GM19240 (cell line): ENCODE results near the gene MYO10.
"Not testable (repeated sequence)": the region's sequence is repeated elsewhere in the genome, so short reads cannot be mapped to it uniquely, and the experiment has no call there.

ENCODE experiments used
- DNase-seq: peaks from one replicate; pipeline ENCODE4 v3.0.0; 2011; ENCODE audit warnings: low spot score; ENCODE audit not compliant: insufficient read length

The MYO10 gene

DNA sequence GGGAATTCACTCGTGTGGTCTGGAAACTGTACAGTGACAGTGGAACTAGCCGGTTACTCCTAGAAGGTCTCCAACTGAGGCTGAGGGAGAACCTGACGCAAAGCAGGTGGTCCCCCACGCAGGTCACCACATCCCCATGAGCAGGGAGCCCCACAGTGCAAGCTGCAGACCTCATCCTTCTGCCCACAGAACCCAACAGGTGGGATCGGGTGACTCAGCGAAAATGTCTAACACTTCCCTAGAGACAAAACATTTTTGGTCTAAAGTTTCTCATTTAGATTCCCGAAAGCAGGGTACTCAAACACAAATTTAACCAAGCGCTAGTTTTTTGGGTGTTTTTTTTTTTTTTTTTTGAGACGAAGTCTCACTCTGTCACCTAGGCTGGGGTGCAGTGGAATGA, 256.9 kb downstream of the MYO10 start:
- no peak for DNase-seq

DNA sequence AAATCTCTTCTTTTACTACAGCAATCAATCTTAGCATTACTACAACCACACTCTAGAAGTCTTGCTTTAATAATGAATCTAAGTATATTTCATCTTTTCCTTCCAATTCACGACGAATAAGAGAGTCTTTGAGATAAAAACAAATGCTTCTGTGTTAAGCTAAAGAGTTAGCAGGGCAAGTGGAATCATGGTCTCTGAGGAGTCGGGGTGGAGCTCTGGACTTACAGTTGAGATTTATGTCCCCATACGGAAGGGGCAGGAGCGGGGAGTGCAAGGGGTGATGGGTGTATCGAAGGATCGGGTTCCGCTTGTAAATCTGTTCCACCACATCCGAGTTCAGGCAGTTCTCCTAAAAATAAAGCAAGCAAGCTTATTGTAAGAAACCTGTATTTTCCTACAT, 260.3 kb downstream of the MYO10 start:
- no peak for DNase-seq

DNA sequence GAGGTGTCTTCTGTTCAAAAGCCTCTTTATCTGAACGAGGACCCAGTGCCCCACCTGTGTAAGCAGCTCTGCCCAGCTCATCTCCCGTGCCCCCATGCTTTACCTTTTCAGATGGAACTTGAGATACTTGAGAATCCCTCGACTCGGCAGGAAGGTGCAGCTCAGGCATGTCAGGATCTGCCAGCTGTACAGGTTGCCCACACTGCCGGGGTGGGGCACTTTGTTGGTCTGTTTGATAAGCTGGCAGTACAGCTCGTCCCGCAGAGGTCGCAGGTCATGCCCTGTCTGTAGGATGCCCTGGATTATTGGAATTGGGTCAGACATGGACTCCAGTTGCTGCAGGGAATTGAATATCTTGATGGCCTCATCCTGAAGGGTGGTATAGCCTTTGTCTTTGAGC, 261.3 kb downstream of the MYO10 start:
- no peak for DNase-seq

DNA sequence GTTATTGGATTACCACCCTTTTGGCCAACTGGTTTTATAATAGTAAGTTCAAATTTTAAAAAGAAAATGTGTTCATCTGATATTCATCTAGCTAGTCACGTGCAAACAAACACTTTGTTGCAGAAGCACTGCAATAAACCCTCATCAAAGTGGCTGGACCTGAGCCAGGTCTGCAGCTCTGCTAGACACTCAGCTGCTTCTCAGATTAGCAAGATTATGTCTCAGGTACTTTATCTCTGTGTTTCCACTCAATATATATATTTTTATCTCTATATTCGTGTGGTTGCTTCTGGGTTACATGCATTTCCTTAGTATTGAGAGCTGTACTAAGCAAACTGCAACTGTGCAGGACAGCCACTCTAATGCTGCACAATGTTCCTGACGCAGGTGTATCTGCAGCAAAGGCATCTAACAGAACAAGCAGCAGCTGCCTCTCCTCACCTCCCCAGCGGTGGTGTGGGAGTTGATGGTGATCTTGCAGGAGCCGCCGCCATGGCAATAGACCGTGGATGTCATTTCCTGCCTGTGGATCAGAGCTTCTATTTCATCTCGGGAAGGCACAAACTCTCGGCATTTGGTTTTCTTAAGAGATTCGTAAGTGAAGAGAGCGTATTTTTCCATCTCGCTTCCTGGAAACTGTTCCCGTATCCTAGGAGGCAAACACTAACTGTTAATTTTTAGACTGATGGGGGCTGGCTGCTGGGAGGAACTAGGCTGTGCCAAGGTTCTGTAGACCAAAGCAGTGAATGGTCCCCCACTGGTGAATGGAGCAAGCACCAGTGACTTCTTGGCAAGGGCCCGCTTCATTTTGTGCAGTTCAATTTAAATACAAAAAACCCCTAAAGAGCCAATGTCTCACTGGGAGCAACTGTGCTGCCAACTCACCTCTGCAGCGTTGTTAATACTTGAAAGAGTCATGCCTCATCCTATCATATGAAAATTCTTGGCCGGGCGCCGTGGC, 262.6 kb downstream of the MYO10 start:
- no peak for DNase-seq

DNA sequence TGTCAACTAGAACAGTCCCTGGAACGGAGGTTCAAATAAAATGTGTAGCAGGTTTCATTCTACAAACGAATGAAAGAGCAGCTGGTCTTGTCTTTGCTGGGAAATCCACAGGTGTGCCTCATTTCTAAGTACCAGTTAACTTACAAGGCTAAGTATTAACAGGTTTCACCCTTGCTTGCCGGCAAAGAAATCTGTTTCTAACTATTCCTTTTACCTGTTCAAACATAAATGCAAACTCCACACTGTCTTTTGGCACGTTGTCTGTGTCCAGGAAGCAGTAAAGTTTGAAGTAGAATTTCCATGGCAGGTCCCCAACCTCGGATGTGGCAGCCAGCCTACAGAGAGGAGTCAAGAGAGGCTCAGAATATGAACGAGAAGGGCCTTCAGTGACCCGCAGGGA, 264.9 kb downstream of the MYO10 start:
- no peak for DNase-seq

DNA sequence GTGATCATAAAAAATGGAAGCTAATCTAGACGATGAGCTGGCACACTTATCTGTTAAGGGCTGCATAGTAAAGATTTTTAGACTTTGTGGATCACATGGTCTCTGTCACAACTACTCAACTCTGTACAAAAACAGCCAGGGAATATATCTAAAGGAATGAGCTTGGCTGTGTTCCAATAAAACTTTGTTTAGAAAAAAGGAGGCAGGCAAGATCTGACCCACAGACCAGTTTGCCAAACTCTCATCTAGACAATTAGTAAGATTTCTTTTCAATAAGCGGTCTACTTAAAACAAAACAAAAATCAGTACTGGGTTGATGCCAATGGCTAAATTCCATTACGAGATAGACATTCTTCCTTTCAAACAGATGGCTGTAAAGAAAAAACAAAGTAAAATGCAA, 266.3 kb downstream of the MYO10 start:
- DNase-seq, result no peak

DNA sequence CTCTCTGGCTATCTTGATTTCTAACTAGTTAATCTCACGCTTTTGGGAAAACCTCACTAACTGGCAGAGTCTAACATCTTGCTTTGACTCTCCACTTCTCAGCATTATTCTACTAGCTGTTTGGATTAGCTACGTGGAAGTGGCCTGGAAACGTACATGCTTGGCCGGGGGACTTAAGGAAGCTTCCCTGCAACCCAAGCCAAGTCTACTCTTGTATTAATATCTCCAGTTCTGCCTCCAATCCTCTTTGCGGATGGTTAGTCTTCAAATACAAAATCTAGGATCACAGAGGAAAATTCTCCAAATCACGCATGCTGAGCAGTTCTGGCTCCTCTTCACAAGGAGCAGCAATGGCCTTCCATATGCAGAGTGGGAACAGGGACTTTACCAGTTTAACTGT, 267.5 kb downstream of the MYO10 start:
- DNase-seq, result no peak

DNA sequence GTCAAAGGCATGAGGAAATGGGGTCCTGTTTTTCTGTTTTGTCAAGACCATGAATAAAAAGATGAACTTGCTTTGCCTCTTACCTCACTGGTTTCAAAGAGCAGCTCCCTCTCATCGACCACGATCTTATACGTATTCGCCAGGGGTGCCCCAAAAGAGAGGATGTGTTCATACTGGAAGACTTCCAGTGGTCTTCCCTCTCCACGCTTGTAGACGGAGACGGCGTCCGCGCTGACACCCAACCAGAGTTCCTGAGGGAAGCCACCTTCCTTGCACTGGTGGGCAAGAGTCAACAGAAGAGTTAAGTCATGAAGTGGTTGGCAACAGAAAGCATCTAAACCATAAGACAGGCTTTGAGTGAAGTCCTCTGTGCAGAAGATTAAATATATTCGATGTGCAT, 267.9 kb downstream of the MYO10 start:
- no peak for DNase-seq

DNA sequence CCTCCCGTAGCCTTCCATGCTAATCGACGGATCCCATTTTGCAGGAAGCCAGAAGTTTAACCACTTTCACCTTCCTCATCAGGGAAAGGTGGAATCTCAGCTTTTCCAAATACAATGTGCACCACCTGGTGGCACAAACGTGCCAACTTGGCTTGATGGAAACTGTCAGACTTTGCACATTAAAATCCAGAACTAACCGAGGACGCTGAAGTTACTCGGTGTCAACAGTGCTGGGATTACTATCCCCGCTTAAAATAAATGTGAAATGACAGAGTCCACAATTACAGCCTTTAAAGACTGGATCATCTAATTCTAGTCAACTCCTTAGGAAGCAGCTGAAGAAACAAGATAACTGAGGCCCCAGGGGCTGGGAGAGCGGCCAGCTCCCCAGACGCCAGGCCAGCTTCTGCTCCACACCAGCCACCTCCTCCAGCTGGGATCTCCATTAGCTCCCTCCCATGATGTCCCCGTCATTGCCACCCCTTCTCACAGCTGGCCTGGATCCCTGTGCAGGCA, 269.1 kb downstream of the MYO10 start:
- no peak for DNase-seq

DNA sequence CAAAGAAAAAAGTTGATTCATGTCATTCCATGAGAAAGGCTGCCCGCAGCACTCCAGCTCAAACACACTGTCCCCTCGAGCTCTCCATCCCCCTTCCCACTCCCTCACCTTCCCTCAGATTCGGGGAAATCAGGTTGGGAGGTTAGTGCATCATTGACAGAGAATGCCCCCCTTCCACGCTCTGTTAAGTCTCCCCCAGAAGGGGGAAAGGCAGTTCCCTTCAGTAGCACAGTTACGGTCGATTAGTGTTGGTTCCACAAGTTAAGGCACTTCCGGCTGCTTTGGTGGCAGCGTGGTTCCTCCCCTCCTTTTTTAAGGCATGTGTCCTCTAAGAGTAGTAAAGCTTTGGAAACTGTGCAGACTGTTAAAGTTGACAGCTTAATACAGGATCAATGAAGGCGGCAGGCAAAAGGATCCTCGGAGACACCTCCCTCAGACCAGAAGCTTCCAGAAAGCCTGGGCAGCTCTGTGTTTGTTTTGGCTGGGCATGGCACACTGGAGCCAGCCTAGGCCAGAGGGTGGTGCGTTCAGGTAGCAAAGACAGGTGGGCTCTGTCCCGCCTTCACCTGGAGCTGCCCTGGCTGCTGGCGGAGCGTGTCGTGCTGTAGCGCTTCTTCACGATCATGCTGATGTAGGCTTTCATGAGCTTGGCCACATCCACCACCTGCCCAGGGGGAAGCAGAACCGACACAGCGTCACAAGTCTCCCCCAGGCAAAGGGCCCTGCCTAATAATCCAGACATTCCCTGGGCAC, 269.8 kb downstream of the MYO10 start:
- no peak for DNase-seq

DNA sequence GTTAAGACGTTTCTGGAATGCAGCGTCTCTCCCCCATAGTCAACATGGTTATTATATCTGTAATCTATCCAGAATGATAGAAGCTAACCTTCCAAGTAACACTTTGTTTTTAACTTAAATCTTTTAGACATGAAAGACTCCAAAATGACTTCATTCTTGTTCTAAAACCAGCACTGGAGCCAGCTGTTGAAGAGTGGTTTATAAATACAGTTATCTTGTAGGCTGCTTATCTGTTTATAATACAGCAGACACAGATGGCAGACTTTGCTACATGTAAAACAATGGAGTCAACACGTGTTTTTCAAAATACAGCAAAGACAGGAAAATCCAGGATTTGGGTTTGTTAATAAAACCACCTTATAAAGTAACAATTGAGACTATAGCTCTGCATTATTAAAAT, 270.5 kb downstream of the MYO10 start:
- no peak for DNase-seq

DNA sequence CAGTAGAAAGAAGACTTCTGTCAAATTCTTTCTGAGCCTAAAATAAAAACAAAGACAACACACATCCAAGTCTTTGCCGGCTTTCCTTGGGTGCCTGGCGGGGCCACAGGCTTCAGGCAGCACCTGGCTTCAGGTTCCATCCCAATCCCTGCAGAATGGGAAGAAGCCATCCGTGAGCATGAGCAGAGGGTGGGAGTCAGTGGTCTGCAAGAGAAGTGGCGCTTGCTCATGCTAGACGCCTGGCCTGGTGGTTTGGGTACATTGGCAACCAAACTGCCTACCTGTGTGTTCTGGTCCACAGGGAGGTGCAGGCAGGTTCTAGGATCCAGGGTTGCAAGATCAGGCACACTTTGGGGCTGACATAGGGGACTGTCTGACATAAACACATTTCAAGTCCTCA, 271.7 kb downstream of the MYO10 start:
- no peak for DNase-seq

DNA sequence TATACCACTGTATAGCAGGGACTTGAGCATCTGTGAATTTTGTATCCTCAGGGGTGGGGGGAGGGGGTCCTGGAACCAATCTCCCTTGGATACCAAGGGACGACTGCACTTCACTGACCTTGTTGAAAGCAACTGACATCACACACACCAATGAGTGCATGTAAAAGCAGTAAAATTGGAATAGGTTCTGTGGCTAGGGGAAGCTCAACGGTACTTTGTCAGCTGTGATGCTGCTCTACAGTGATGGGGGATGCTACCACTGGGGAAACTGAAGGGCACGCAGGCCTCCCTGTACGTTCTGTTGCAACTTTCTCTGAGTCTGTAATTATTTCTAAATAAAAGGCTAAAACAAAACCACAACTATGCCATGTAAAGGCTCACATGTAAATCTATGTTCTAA, 272.2 kb downstream of the MYO10 start:
- no peak for DNase-seq

DNA sequence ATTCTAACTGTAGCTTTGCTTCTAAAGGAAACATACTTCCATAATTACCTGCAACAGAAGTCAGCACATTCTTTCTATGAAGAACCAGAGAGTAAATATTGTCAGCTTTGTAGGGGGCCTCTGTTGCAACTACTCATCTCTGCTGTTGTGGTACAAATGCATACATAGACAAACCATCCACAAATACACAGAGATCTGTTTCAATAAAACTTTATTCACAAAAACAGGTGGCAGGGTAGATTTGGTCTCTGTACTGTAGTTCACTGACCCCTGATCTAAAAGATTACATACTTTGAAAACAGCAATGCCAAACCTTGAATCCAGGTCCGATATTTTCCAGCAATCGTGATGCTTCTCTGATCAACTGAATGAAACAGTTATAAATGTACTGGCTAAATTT, 274.4 kb downstream of the MYO10 start:
- no peak for DNase-seq

DNA sequence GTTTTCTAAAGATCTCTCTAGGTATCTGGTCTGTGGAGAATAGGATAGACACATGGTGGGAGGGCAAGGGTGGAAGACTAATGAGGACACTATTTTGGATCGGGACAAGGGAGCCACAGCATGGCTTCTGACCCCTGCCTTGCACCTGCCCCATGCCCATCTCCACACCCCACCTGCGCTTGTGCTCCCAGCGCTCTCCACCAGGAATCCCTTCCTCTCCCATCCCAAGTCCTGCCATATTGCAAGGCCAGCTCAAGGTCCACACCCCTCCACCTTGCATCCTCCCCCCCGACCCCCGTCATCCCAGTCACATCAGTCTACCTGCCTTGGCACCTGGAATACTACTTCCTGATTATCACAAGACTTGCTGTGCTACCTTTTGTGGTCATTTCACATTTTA, 275.1 kb downstream of the MYO10 start:
- no peak for DNase-seq

DNA sequence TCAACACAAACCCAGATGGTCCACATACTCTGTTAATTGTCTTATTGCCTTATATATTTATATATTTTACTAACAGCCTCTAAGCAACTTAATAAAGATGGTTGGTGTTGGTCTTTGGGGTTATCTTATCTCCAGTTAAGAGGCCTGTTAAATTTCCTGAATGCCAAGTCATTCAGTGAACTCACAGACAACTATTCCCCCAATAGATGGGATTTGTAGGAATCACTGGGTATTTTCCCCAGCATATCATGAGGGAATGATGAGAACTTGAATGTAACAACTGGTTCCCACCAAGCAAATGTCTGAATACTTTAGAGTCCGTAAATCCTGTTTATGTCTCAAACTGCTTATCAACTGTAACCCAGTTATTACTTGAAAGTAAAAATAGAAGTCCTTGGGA, 276.6 kb downstream of the MYO10 start:
- DNase-seq, result no peak

DNA sequence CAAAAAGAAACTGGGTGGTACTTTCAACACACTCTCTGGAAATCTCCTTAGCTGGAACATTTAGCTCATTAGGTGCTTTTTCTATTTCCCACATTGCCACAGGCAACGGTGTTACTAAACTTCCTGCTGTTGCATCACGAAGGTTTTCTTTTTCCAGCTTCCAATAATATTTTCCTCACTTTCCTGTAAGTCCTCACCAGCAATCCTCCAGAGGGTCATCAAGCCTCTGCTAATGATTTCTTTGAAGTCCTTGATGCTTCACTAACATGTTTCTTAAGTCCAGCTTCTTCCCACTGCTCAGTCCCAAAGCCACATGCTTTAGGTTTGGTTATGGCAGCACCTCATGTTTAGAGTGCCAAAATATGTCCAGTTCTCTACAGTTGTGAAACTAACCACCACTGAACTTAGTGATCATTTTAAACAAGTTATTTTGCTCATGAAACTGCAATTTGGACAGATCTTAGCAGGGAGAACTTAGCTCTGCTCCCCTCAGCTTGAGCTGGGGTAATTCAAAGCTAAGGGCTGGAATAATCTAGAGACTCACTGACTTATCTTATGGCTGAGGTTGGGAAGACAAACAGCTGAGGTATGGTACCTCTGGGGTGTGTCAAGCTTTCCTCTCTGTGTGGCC, 279.4 kb downstream of the MYO10 start:
- DNase-seq, result no peak

DNA sequence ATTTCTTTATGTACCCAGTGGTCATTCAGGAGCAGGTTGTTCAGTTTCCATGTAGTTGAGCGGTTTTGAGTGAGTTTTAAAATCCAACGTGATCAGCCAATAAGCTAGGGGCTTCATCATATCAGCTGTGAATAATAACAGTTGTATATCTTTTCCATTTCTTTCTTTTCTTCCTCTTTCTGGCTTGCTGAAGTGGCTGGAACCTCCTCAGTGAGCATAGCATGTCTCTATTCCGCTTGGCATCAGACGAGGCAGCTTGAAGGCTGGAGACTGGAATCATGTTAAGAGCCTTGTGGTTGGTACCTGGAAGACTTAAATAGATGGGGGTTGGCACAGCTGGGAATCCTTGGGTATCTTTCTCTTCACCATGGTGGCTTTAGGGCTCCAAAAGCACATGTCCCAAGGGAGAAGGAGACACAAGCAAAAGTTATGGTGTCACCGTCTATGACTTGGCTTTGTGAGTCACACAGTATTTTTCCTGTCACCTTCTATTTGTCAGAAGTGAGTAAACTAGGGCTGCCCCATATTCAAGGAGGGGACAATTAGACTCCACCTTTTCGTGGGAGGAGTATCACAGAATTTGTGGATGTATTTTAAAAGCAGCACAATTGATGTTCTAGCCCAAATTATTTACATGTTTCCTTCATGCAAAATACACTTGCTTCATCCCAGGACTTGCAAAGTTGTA, 281.3 kb downstream of the MYO10 start:
- DNase-seq, result no peak

DNA sequence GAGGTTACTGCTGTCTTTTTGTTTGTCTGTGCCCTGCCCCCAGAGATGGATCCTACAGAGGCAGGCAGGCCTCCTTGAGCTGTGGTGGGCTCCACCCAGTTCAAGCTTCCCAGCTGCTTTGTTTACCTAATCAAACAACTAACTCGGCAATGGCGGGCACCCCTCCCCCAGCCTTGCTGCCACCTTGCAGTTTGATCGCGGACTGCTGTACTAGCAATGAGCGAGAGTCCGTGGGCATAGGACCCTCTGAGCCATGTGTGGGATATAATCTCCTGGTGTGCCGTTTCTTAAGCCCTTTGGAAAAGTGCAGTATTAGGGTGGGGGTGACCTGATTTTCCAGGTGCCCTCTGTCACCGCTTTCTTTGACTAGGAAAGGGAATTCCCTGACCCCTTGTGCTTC, 287.3 kb downstream of the MYO10 start:
- not testable (repeated sequence) for DNase-seq

DNA sequence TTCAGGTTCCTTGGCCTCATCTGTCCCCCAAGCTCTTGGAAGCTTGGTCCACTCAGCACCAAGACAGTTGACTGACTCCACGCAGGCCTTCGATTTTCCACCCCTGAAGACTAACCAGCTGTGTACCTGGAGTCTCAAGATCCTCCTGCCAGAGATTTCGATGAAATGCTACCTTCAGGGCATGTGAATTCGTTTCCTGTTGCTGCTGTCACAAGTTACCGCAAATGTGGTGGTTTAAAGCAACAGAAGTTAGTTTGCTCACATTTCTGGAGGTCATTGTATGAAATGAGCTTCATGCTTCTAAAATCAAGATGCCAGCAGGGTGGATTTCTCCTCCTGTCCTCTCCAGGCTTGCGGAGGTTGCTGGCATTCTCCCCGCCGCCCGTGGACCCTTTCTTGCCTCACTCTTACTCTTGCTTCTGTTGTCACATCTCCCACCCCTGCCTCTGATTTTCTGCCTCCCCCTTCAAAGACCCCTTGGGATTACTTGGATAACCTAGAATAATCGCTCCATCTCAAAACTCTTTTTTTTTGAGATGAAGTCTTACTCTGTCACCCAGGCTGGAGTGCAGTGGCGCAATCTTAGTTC, 291.7 kb downstream of the MYO10 start:
- no peak for DNase-seq

DNA sequence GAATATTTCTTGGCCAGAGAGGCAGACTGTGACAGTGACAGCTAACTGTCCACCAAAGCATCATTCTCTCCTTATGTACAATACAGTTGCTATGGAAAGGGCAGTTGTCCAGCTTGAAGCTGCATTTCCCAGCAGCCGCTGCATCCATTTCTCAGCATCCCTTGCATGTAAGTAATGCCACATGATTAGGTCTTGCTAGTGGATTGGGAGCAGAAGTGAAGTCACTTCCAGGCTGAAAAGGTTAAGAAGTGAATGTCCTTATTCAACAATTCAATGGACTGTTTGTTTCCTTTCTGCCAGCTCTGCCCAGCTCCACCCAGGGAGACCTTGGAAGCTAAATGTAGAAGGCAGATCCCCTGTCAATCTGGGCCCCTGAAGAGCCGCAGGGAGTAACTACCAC, 293.2 kb downstream of the MYO10 start:
- no peak for DNase-seq
